Ramos (cell line): ENCODE measurements around the gene TTC16.
"Not testable (repeated sequence)": the region's sequence is repeated elsewhere in the genome, so short reads cannot be mapped to it uniquely, and the experiment has no call there.

Source experiments
- in situ Hi-C: fragments of 300-500 bp; cut with MboI; formaldehyde crosslinking; loops from one replicate; pipeline ENCODE4 v1.14.3; 2022; ENCODE audit warnings: low sequenced_read_pairs; ENCODE audit not compliant: unreplicated experiment

Gene TTC16

GRCh38 chr9:127738666-127739065 lies 22.8 kb downstream of the TTC16 start:
- in situ Hi-C loops: loop anchor here (10.0 kb wide), 1 partner anchor 126 kb away; no protein-coding TSS in a partner anchor

DNA sequence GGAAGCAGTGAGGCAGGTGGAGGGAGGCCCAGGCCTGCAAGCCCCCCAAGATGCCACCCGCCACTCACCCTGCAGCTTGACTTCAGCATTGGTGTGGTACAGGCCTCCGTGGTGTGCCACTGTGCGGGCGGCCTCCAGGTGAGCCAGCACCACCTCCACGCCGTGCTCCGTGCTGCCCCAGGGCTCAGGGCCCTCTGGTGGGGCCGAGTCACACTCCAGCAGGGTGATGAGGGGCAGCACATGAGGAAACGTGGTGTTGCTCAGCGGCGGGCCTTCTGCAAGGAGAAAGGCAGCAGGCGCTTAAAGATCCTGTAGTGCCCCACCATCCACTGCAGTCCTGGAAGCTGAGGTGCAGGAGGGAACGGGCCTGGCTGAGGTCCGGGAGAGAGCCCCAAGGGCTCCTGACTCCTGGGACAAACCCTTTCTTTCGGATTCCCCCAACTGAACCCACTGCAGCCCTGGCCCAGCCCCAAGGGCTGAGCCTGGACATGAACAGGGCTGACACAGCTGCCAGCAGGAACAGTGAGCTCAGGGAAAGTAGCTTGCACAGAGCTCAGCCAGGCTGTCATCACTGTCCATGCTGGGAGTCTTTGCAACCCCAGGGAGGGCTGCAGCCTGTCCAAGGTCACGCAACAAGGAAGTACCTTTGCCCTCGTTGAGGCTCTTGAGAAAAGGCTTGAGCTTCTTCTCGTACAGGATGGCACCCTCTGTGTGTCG lies 23.9 kb downstream of the TTC16 start:
- in situ Hi-C loops: loop anchor here (10.0 kb wide), 1 partner anchor 125 kb away; no protein-coding TSS in a partner anchor

DNA sequence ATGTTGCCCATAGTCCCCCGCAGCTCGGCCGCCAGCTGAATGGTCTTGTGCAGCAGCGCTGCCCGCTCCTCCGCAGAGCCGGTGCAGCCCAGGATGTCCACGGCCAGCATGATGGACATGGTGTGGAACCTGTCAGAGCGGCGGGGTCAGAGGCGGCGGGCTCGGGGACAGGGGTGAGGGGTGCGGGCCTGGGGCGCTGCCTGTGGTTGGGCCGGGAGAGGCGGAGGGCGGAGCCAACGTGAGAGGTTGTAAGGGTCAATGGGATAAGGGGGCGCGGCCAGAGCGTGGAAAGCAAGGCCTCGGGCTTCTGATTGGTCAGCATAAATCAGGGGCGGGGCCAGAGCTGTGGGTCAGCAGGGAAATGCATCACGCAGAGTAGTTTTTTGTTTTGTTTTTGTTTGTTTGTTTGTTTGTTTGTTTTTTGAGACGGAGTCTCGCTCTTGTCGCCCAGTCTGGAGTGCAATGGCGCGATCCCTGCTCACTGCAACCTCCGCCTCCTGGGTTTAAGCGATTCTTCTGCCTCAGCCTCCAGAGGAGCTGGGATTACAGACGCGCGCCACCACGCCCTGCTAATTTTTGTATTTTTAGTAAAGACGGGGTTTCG lies 26.1 kb downstream of the TTC16 start:
- in situ Hi-C loops: no loop called here

DNA sequence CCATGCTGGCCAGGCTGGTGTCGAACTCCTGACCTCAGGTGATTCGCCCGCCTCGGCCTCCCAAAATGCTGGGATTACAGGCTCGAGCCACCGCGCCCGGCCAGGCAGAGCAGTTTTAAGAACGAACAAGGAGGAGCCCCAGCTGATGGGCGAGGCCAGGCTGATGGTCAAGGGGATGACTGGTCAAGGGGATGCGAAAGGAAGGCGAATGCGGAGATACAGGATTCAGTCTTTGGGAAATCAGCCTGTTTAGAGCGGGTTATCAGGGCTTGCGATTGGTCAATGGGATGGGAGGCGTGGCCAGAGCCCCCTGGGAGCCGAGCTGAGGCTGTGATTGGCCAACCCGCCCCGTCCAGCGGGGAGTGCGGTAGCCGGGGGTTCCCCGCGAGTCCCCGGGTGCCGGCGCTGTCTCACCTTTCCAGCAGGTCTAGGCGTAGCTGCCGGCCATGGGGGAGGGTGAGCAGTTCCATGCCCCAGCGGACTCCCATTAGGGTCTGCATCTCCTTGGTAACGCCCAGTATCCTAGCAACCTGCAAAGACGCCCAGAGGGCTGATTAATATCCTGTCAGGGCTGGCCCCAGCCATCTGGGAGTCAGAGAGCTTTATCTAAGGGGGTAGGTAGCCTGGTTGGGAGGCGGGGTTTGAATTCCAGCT lies 26.7 kb downstream of the TTC16 start:
- in situ Hi-C loops: no loop called here

- in situ Hi-C loops: no loop called here
Observed at GRCh38 chr9:127744398-127745110, 28.7 kb downstream of the TTC16 start.

- in situ Hi-C loops: no loop called here
Observed at GRCh38 chr9:127746959-127747569, 31.2 kb downstream of the TTC16 start.

DNA sequence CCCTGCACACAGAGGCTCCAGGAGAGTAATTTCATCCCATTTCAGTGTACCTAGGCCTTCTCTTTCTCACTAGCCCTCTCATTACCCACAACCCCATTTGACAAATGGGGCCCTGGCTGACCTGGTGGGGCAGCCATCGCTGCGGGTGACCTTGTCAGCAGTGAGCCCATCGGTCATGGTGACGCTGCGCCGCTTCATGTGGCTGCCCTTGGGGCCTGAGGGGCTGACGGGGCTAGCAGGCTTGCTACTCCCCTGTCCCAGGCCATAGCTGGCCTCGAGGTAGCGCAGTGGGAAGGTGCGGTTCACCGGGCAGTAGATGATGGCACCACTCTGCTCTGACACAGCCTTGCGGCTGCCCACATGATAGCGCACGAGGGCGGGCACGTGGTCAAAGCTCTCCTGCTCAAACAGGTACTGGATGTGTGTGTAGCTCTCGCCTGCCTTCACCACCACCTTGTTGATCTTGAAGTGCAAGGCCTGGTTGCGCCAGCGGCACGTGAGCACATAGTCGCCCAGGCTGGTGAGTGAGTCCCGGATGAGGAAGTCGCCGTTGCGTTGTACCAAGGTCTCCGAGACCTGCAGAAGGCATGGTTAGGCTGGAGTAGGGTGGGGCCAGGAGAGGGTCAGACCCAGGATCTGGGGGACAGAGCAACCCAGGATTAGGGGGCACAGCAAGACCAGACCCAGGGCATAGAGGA lies 33.4 kb downstream of the TTC16 start:
- in situ Hi-C loops: no loop called here

DNA sequence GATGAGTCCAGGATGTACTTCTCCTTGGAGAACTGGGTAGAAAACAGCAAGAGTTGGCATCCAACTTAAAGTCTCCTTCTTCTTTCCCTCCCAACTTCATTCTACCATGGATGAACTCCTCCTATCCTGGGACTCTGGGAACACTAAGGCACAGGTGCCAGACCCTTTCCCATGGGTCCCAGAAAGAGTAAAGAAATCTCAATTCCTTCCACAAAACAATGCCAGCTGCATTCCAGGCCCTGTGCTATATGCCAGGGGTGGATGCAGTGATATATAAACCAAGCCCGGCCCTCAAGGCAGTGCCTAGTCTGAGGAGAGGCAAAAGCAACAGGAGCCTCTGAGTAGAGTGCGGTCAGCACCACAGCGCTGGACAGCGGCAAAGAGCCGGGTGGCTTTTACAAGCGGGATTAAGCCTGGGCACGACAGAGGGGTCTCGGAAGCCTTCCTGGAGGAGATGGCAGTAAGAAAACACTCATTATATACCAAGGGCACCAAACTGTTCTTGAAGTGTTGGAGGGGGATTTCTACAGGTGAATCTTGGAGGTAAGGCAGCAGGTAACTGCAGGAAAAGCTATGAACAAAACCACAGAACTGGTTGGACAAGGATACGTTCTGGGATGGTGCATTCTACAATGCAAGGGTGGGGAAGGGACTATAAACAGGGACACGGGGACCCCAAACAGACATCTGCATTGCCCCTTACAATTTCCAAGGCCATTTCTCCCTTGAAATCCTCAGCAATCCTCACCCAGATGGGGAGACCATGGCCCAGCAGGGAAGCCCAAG lies 35.6 kb downstream of the TTC16 start:
- in situ Hi-C loops: no loop called here

- in situ Hi-C loops: no loop called here
Observed at GRCh38 chr9:127753148-127753547, 37.3 kb downstream of the TTC16 start.

DNA sequence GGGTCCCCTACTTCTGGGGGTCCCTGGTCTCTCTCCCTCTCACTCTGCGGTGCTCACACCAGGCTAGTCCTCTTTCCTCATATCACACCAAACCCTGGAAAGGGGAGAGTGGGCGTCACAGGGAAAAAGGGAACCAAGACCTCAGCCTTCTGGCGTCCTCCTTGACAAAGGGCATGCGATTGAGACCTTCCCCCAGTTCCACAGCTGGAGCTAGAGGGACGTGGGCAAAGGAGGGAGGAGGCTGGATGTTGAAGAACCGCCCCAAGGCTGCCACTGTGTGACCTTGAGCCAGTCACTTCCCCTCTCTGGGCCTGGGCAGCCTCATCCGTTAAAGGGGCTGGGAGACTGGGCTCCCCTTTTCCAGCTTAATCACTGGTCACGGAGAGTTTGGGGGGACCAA lies 37.7 kb downstream of the TTC16 start:
- in situ Hi-C loops: no loop called here

- in situ Hi-C loops: no loop called here
Observed at GRCh38 chr9:127754099-127755060, 38.5 kb downstream of the TTC16 start.

DNA sequence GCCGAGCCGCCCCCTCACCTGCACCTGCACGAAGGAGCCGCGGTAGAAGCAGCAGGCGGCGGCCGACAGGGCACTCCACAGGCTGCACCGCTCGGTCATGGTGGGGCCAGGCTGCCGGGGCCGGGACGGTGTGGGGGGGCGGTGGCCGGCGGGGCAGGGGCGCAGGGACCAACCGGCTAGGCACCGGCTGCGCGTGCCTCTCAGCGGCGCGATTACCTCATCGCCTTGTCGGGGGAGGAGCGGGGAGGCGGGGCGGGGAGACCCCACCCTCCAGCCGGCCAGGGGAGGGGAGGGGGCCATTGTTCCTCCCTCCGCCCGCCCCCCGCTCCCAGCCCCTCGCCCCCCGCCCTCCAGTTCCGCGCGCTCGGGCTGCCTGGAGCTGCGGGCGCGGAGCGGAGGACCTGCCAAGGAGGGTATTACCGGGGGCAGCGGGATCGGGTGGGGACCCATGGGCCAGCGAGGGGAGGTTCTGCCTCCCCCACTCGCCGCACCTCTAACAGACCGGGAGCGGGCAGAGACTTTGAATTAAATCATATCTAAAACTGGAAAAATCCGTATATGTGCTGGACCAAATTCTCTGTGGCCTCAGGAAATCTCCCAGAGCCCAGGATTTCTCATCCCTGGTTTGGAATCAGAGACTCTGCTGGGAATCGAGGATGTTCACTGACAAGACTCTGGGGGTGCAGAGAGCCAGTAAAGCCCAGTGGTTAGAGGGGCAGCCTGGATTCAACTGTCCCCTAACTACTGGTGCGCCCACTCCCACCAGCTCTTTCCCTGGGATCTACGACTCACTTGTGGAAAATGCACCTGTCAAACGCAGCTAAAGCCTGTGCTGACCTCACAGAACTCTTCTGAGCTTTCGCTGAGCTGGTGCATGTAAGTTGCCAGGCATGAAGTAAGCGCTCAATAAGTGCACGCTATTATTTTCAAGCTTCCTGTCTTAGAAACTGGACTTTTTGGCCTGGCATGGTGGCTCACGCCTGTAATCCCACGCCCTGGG lies 39.5 kb downstream of the TTC16 start:
- in situ Hi-C loops: no loop called here

DNA sequence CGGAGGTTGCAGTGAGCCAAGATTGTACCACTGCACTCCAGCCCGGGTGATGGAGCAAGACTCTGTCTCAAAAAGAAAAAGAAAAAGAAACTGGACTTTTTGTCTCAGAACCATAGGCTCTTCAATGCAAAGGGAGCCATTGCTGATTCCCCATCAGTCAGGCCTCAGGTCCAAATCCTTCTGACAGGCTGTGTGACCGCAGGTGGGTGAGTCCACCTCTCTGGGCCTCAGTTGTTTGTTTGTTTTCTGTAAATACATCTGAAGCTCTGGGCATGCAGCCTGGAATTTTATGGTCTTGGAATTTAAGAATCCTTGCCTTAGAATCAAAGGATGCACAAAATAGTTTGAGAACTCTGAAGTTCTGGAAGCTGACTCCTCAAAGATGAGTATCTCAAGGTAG lies 40.4 kb downstream of the TTC16 start:
- in situ Hi-C loops: no loop called here

DNA sequence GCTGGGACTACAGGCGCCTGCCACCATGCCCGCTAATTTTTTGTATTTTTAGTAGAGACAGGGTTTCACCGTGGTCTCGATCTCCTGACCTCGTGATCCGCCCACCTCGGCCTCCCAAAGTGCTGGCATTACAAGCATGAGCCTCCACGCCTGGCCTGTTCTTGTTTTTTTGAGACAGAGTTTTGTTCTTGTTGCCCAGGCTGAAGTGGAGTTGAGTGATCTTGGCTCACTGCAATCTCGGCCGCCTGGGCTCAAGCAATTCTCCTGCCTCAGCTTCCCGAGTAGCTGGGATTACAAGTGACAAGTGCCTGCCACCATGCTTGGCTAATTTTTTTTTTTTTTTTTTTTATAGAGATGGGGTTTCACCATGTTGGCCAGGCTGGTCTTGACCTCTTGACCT lies 40.9 kb downstream of the TTC16 start:
- in situ Hi-C loops: not testable (repeated sequence)

- in situ Hi-C loops: no loop called here
Observed at GRCh38 chr9:127758843-127759242, 43.0 kb downstream of the TTC16 start.

GRCh38 chr9:127761061-127761460 lies 45.2 kb downstream of the TTC16 start:
- in situ Hi-C loops: no loop called here

DNA sequence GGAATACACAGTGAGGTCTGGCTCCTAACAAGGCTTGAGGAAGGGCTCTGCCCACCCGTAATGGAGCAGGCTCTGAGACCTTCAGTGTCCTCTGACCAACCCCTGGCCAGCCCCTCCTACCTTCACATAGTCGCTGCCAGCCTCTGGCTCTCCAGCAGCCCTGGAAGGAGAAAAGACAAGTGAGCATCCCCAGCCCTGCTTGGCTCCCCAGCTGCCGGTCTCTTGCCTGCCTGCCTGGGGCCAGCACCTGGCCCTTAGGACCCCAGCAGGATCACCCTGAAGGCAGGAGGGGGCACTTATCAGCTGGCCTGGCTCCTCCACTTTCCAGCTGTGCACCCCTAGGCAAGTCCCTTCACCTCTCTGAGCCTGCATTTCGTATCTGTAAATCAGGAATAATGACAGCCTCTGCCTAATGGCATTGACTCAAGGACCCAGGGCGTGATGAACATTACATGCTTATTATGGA lies 45.6 kb downstream of the TTC16 start:
- in situ Hi-C loops: no loop called here
